Endothelial cell of umbilical vein (primary cell): ENCODE data around the gene AICDA. TPM values are rescaled to one million over a fixed set of nuclear protein-coding genes. Genes with fewer than 3 reads are reported as not detected.

Experiments used
- BruUV-seq: library from RNA; stranded (reverse); fragments of 400-500 nt; replicated peaks from 2 replicates; lab custom pipeline; 2021; lab: Mats Ljungman, UMichigan
- CTCF ChIA-PET: fragments of 300-600, 350-600 bp; sonication (Branson Sonifier 250); formaldehyde crosslinking; loops from one replicate; lab custom pipeline; 2021; ENCODE audit warnings: antibody characterized with exemption, inconsistent platforms; lab: Charles Lee
- POLR2A ChIA-PET: fragments of 300-600, 350-600 bp; sonication (Branson Sonifier 250); formaldehyde crosslinking; loops from one replicate; lab custom pipeline; 2021; ENCODE audit warnings: antibody characterized with exemption, inconsistent platforms; lab: Charles Lee
- DNase-seq: peaks from one replicate; pipeline ENCODE4 v3.0.0-alpha.2; 2011; ENCODE audit warnings: low read depth, low spot score
- FAIRE-seq: peaks from 2 replicates; lab custom pipeline; 2011; peaks lifted over from hg19 to GRCh38; lab: Jason Lieb, UNC
- H2AFZ ChIP-seq: 2 replicates; pipeline ENCODE4 v1.6.0; 2012; ENCODE audit warnings: low read depth, low read length, control low read depth, inconsistent platforms
- H3K27ac ChIP-seq: 2 replicates; pipeline ENCODE4 v1.5.1; 2011; ENCODE audit warnings: low read depth, mild to moderate bottlenecking, control low read depth, low read length, moderate library complexity; ENCODE audit not compliant: insufficient read depth
- H3K27me3 ChIP-seq, 2 experiments: 2 replicates each; pipeline versions ENCODE4 v1.6.0 to v1.6.1; 2011; ENCODE audit warnings: low read length in 2 of 2, mixed read lengths in 1 of 2; ENCODE audit not compliant: control insufficient read depth in 2 of 2, insufficient read depth in 2 of 2
- H3K36me3 ChIP-seq, 2 experiments: 2 replicates in 1 of 2; 3 replicates in 1 of 2; pipeline ENCODE4 v1.5.1; 2011; ENCODE audit warnings: low read length in 2 of 2, mild to moderate bottlenecking in 1 of 2, moderate library complexity in 1 of 2; ENCODE audit not compliant: control insufficient read depth in 2 of 2, insufficient read depth in 2 of 2; ENCODE audit errors: extremely low read depth in 1 of 2
- H3K4me1 ChIP-seq: 3 replicates; pipeline ENCODE4 v1.5.1; 2011; ENCODE audit warnings: mild to moderate bottlenecking, low read length; ENCODE audit not compliant: control insufficient read depth, insufficient read depth; ENCODE audit errors: extremely low read depth
- H3K4me2 ChIP-seq: 2 replicates; pipeline ENCODE4 v1.6.1; 2011; ENCODE audit warnings: low read length, control low read depth, mixed read lengths; ENCODE audit not compliant: insufficient read depth
- H3K4me3 ChIP-seq, 3 experiments: fragments of 200-600 bp in 1 of 3; sonication (generic), shearing (Covaris generic) in 1 of 3; replicated peaks in 1 of 3; 2 replicates each; pipeline ENCODE4 v1.5.1; 2011 to 2016; ENCODE audit warnings: control low read depth in 3 of 3, low read length in 3 of 3, mild to moderate bottlenecking in 2 of 3, inconsistent platforms in 1 of 3, low read depth in 1 of 3, moderate library complexity in 1 of 3; ENCODE audit not compliant: insufficient read depth in 1 of 3
- H3K79me2 ChIP-seq: 2 replicates; pipeline ENCODE4 v1.6.0; 2012; ENCODE audit warnings: low read length, inconsistent platforms; ENCODE audit not compliant: control insufficient read depth, insufficient read depth
- H3K9ac ChIP-seq: replicated peaks from 2 replicates; pipeline ENCODE3; 2011; ENCODE audit warnings: low read length, control low read depth; ENCODE audit not compliant: insufficient read depth; ENCODE audit errors: extremely low read depth
- H3K9me1 ChIP-seq: replicated peaks from 3 replicates; pipeline ENCODE4 v1.6.0; 2011; ENCODE audit warnings: mild to moderate bottlenecking, low read length; ENCODE audit not compliant: control insufficient read depth, insufficient read depth; ENCODE audit errors: extremely low read depth
- H3K9me3 ChIP-seq: replicated peaks from 2 replicates; pipeline ENCODE4 v1.5.1; 2012; ENCODE audit warnings: low read length, inconsistent platforms; ENCODE audit not compliant: control insufficient read depth, insufficient read depth
- H4K20me1 ChIP-seq: replicated peaks from 2 replicates; pipeline ENCODE3; 2011; ENCODE audit warnings: mild to moderate bottlenecking, low read length; ENCODE audit not compliant: control insufficient read depth, insufficient read depth; ENCODE audit errors: extremely low read depth
- EZH2 ChIP-seq: IDR thresholded peaks from 2 replicates; pipeline ENCODE4 v1.6.1; 2012; ENCODE audit warnings: borderline replicate concordance, low read depth, mild to moderate bottlenecking, moderate library complexity, low read length, inconsistent platforms; ENCODE audit not compliant: severe bottlenecking
- FOS ChIP-seq: IDR thresholded peaks from 2 replicates; pipeline ENCODE4 v1.6.1; 2011; ENCODE audit warnings: mild to moderate bottlenecking, low read length, moderate library complexity, borderline replicate concordance; ENCODE audit not compliant: insufficient read depth
- GATA2 ChIP-seq: IDR thresholded peaks from 2 replicates; pipeline ENCODE4 v1.7.0; 2011; ENCODE audit warnings: low read depth, mild to moderate bottlenecking, moderate library complexity, mixed read lengths, low read length; ENCODE audit not compliant: insufficient read length, insufficient read depth
- JUN ChIP-seq: IDR thresholded peaks from 2 replicates; pipeline ENCODE4 v1.6.1; 2011; ENCODE audit warnings: borderline replicate concordance, low read depth; ENCODE audit not compliant: insufficient read length, insufficient read depth
- MYC ChIP-seq: IDR thresholded peaks from one replicate; pipeline ENCODE4 v1.6.1; 2011; ENCODE audit warnings: mild to moderate bottlenecking, low read depth, low read length
- POLR2A ChIP-seq: IDR thresholded peaks from 2 replicates; pipeline ENCODE4 v1.6.1; 2012; ENCODE audit warnings: low read depth, mild to moderate bottlenecking, control low read depth, low read length
- POLR2AphosphoS5 ChIP-seq: IDR thresholded peaks from 2 replicates; pipeline ENCODE4 v1.6.1; 2012; ENCODE audit warnings: low read depth, mild to moderate bottlenecking, control low read depth, low read length, moderate library complexity; ENCODE audit not compliant: insufficient read depth
- dilution Hi-C: fragments of 300-500 bp; cut with MboI; formaldehyde crosslinking; loops from one replicate; pipeline ENCODE4 v1.15.0; 2019; ENCODE audit warnings: low sequenced_read_pairs; ENCODE audit not compliant: extremely low pct_ligation_motif_present
- intact Hi-C: fragments of 100-400 bp; cut with micrococcal nuclease; formaldehyde crosslinking; loops from one replicate; pipeline ENCODE4 v1.10.0; 2022
- polyA plus RNA-seq, 4 experiments: library from polyadenylated mRNA; depleted of rRNA in 3 of 4; stranded (reverse) in 3 of 4; unstranded in 1 of 4; fragments of >200 nt; gene quantifications; 2 replicates each; pipeline versions ENCODE4 v1.2.1 to v1.2.3, GENCODE V29; 2011 to 2012; ENCODE audit warnings: missing spikeins in 1 of 4
- total RNA-seq: library from RNA; stranded (reverse); gene quantifications from 2 replicates; pipeline ENCODE4 v1.2.3, GENCODE V29; 2021
- TF ChIP-seq, protein P1 (sequence below), 2 donors: IDR thresholded peaks; 1 replicate in 1 of 2; 2 replicates in 1 of 2; pipeline ENCODE4 v1.5.1; 2011; ENCODE audit warnings: low read length in 2 of 2, mild to moderate bottlenecking in 2 of 2, moderate library complexity in 2 of 2, control low read depth in 1 of 2, inconsistent platforms in 1 of 2, low read depth in 1 of 2; ENCODE audit not compliant: insufficient read depth in 1 of 2; ENCODE audit errors: extremely low read depth in 1 of 2
- TF ChIP-seq, protein P2 (sequence below): IDR thresholded peaks from 2 replicates; pipeline ENCODE4 v1.6.1; 2011; ENCODE audit not compliant: insufficient read depth, insufficient read length

Gene AICDA
- total and polyA plus RNA-seq, 2 donors (not counting 3 experiments of a cell fraction or from before 2014, with no cell fraction given), result not detected

DNA sequence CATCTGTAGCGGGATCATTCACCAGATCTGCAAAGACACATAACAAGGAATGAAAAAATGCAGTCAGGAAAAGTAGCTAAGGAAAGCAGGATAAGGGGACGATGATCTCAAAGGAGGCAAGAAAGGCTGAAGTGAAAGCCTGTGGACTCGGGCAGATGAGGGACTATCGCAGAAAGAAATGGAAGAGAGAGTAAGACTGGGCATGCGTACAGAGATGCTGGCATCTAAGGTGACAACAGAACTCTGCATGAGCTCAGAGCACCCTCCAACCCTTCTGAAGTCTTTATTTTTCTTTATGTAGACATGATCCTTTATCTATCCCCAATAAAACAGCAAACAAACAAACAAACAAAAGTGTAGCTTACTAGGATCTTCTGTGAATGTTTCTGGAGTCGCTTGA, 42.8 kb upstream of the AICDA start:
- ChIA-PET POLR2A (no interaction called here), CTCF (interaction anchor here (0.6 to 5.3 kb wide), 9 partner anchors 8 to 394 kb away, joined by 3 to 311 read pairs (median 11); no protein-coding TSS in a partner anchor)
- Histone ChIP-seq H3K4me1 (no peaks in the 10 kb centered on the region), H3K4me2 (no peak overlapping the region), H2AFZ (no peak overlapping the region), H3K27me3 (no peaks in the 10 kb centered on the region), H4K20me1 (no peaks in the 10 kb centered on the region), H3K9me3 (no peaks in the 10 kb centered on the region), H3K9me1 (no peaks in the 10 kb centered on the region), H3K4me3 (no peak overlapping the region), H3K79me2 (no peaks in the 10 kb centered on the region), H3K36me3 (no peaks in the 10 kb centered on the region), H3K9ac (no peak overlapping the region), H3K27ac (no peak overlapping the region)
- no TSS peak for BruUV-seq
- DNase-seq, result no peak
- dilution Hi-C loops (no loop called here), intact Hi-C loops (no loop called here)
- TF ChIP-seq POLR2AphosphoS5 (no peak), JUN (no peak), EZH2 (no peak), FOS (no peak), GATA2 (no peak), MYC (no peak), POLR2A (no peak)
- TF ChIP-seq, protein P1, sequence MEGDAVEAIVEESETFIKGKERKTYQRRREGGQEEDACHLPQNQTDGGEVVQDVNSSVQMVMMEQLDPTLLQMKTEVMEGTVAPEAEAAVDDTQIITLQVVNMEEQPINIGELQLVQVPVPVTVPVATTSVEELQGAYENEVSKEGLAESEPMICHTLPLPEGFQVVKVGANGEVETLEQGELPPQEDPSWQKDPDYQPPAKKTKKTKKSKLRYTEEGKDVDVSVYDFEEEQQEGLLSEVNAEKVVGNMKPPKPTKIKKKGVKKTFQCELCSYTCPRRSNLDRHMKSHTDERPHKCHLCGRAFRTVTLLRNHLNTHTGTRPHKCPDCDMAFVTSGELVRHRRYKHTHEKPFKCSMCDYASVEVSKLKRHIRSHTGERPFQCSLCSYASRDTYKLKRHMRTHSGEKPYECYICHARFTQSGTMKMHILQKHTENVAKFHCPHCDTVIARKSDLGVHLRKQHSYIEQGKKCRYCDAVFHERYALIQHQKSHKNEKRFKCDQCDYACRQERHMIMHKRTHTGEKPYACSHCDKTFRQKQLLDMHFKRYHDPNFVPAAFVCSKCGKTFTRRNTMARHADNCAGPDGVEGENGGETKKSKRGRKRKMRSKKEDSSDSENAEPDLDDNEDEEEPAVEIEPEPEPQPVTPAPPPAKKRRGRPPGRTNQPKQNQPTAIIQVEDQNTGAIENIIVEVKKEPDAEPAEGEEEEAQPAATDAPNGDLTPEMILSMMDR (IDR thresholded peaks at IDR 0.05; ENCODE audit: extremely low read depth in 1 of 2, insufficient read depth in 1 of 2, low read depth in 1 of 2, low read length in 2 of 2), result no peak
- TF ChIP-seq, protein P2, sequence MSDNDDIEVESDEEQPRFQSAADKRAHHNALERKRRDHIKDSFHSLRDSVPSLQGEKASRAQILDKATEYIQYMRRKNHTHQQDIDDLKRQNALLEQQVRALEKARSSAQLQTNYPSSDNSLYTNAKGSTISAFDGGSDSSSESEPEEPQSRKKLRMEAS, result no peak
- FAIRE-seq, result no peak
